GM20000 (cell line): ENCODE results near the gene GALNT12.

Experiments
- DNase-seq: peaks from one replicate; pipeline ENCODE4 v3.0.0; 2012; ENCODE audit warnings: low spot score
- CTCF ChIP-seq: IDR thresholded peaks from 2 replicates; pipeline ENCODE4 v1.5.1; 2012; ENCODE audit warnings: mild to moderate bottlenecking, control low read depth; ENCODE audit errors: extremely low read depth, missing control alignments

The GALNT12 gene

GRCh38 chr9:98797491-98797890, 10.0 kb upstream of the GALNT12 start:
- TF ChIP-seq CTCF = no peak
- no peak for DNase-seq

GRCh38 chr9:98798254-98798653, 9.2 kb upstream of the GALNT12 start:
- no peak for TF ChIP-seq CTCF
- no peak for DNase-seq

GRCh38 chr9:98801561-98801960, 5.9 kb upstream of the GALNT12 start:
- DNase-seq = no peak
- no peak for TF ChIP-seq CTCF

GRCh38 chr9:98801969-98802371, 5.5 kb upstream of the GALNT12 start:
- TF ChIP-seq CTCF = no peak
- DNase-seq = no peak

GRCh38 chr9:98804083-98804482, 3.4 kb upstream of the GALNT12 start:
- DNase-seq = no peak

GRCh38 chr9:98805506-98806272, 1.8 kb upstream of the GALNT12 start:
- no peak for DNase-seq
- no peak for TF ChIP-seq CTCF

More at GRCh38 chr9:98804083-98804482, 3.4 kb upstream of the GALNT12 start:
- no peak for TF ChIP-seq CTCF

GRCh38 chr9:98806394-98807035, 955 bp upstream of the GALNT12 start:
- no peak for DNase-seq
- TF ChIP-seq CTCF = no peak
